ENCODE data around the gene DEUP1.

DNA sequence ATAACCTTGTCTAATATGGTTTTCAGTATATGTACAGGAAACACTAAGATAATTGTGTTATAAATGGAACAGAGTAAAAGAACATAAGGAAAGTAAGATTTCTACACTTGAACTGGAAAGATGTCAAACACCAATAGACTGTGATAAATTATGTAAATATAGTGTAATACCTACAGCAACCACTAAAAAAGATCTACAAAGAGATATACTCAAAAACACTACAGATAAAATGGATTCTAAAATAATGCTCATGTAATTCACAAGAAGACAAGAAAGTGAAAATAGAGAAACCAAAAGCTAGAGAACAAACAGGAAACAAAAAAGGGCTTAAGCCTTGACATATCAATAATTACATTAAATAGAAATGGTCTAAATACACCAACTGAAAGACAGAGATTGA is 30.9 kb downstream of the DEUP1 start:
- TF ChIP-seq POLR2A (IDR thresholded peaks at IDR 0.05), result no peak
- TF ChIP-seq, protein P1, sequence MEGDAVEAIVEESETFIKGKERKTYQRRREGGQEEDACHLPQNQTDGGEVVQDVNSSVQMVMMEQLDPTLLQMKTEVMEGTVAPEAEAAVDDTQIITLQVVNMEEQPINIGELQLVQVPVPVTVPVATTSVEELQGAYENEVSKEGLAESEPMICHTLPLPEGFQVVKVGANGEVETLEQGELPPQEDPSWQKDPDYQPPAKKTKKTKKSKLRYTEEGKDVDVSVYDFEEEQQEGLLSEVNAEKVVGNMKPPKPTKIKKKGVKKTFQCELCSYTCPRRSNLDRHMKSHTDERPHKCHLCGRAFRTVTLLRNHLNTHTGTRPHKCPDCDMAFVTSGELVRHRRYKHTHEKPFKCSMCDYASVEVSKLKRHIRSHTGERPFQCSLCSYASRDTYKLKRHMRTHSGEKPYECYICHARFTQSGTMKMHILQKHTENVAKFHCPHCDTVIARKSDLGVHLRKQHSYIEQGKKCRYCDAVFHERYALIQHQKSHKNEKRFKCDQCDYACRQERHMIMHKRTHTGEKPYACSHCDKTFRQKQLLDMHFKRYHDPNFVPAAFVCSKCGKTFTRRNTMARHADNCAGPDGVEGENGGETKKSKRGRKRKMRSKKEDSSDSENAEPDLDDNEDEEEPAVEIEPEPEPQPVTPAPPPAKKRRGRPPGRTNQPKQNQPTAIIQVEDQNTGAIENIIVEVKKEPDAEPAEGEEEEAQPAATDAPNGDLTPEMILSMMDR (IDR thresholded peaks at IDR 0.05), result no peak
